CD4-positive, CD25-positive, alpha-beta regulatory T cell (primary cell): ENCODE data around the gene MED12L. TPM values are rescaled to one million over a fixed set of nuclear protein-coding genes. Genes with fewer than 3 reads are reported as not detected.

Experiments used
- ATAC-seq, 2 donors: fragments of 150-1000 bp; cut with Tn5 transposase; one replicate each; pipeline ENCODE4 v1.10.0; 2021; ENCODE audit warnings: low read depth in 2 of 2, moderate number of reproducible peaks in 2 of 2, moderate library complexity in 1 of 2
- DNase-seq, 3 donors: peaks; one replicate each; pipeline versions ENCODE4 v3.0.0 to v3.0.0-alpha.2; 2012 to 2022; ENCODE audit warnings: mixed read lengths in 1 of 3
- H3K27ac ChIP-seq: one replicate; pipeline ENCODE4 v1.7.0; 2013; ENCODE audit warnings: mild to moderate bottlenecking, low read length; ENCODE audit not compliant: insufficient read depth, poor library complexity, severe bottlenecking
- H3K27me3 ChIP-seq: one replicate; pipeline ENCODE4 v1.7.0; 2013; ENCODE audit warnings: low read length; ENCODE audit not compliant: control insufficient read depth, insufficient read depth
- H3K36me3 ChIP-seq: one replicate; pipeline ENCODE4 v1.7.0; 2013; ENCODE audit warnings: mild to moderate bottlenecking, low read length, moderate library complexity; ENCODE audit not compliant: control insufficient read depth, insufficient read depth
- H3K4me1 ChIP-seq: 2 replicates; pipeline ENCODE4 v1.7.0; 2013; ENCODE audit warnings: mild to moderate bottlenecking, low read length; ENCODE audit not compliant: insufficient read depth, control insufficient read depth, poor library complexity, severe bottlenecking
- H3K4me3 ChIP-seq: one replicate; pipeline ENCODE4 v1.7.0; 2013; ENCODE audit warnings: low read depth, mild to moderate bottlenecking, low read length, moderate library complexity
- H3K9me3 ChIP-seq, 2 experiments: 1 replicate in 1 of 2; 2 replicates in 1 of 2; pipeline ENCODE4 v1.7.0; 2013; ENCODE audit warnings: low read length in 2 of 2, mild to moderate bottlenecking in 1 of 2, moderate library complexity in 1 of 2; ENCODE audit not compliant: control insufficient read depth in 2 of 2
- H3K27ac Mint-ChIP-seq, 3 donors: one replicate each; pipeline ENCODE4 v1.8.0; 2020 to 2022; ENCODE audit warnings: mild to moderate bottlenecking in 3 of 3, mixed read lengths in 3 of 3, moderate library complexity in 2 of 3
- H3K27me3 Mint-ChIP-seq: one replicate; pipeline ENCODE4 v1.8.0; 2022; ENCODE audit warnings: mild to moderate bottlenecking, mixed read lengths
- H3K36me3 Mint-ChIP-seq: one replicate; pipeline ENCODE4 v1.8.0; 2020; ENCODE audit warnings: mixed read lengths
- H3K4me1 Mint-ChIP-seq, 4 donors: one replicate each; pipeline ENCODE4 v1.8.0; 2020 to 2022; ENCODE audit warnings: mixed read lengths in 4 of 4, mild to moderate bottlenecking in 1 of 4
- H3K4me3 Mint-ChIP-seq, 4 donors: one replicate each; pipeline ENCODE4 v1.8.0; 2020 to 2022; ENCODE audit warnings: mild to moderate bottlenecking in 4 of 4, mixed read lengths in 4 of 4, moderate library complexity in 3 of 4
- H3K9me3 Mint-ChIP-seq, 7 donors: one replicate each; pipeline ENCODE4 v1.8.0; 2020 to 2022; ENCODE audit warnings: mixed read lengths in 7 of 7, mild to moderate bottlenecking in 3 of 7, moderate library complexity in 2 of 7
- polyA plus RNA-seq, 4 donors: library from polyadenylated mRNA; unstranded; fragments of 300-500 nt; fragmentation: Illumina TruSeq; gene quantifications; one replicate each; pipeline ENCODE4 v1.2.3, GENCODE V29; 2021
- total RNA-seq: library from RNA; stranded (reverse); gene quantifications from one replicate; pipeline ENCODE4 v1.2.3, GENCODE V29; 2022

Gene MED12L
- total and polyA plus RNA-seq, 5 donors from 2014 or later, result 2.7 TPM; not detected in 4

- H3K36me3 Mint-ChIP-seq, result no peaks in the 10 kb centered on the region
Measured at GRCh38 chr3:151331696-151332095, 246.2 kb downstream of the MED12L start.

GRCh38 chr3:151345859-151346258, 260.4 kb downstream of the MED12L start:
- Mint-ChIP-seq H3K36me3 (no peaks in the 10 kb centered on the region), H3K4me3 (no peak overlapping the region), H3K27me3 (peaks cover 16% of the 10 kb centered on the region), H3K9me3 (peaks cover 0 to 3% (median 0%) of the 10 kb centered on the region in 7 donors), H3K27ac (no peak overlapping the region), H3K4me1 (peaks cover 0 to 6% (median 0%) of the 10 kb centered on the region in 4 donors)
- H3K27me3 ChIP-seq, result peaks cover 3% of the 10 kb centered on the region
- H3K9me3 ChIP-seq, result no peaks in the 10 kb centered on the region
- DNase-seq (no peak), ATAC-seq (no peak)
- H3K27ac ChIP-seq, result no peak overlapping the region
- H3K36me3 ChIP-seq, result no peaks in the 10 kb centered on the region
- H3K4me1 ChIP-seq, result no peaks in the 10 kb centered on the region
- H3K4me3 ChIP-seq, result no peak overlapping the region

More at GRCh38 chr3:151331696-151332095, 246.2 kb downstream of the MED12L start:
- H3K27me3 Mint-ChIP-seq, result peaks cover 30% of the 10 kb centered on the region
- no peak overlapping the region for H3K27ac ChIP-seq
- peaks cover 15% of the 10 kb centered on the region for H3K27me3 ChIP-seq
- H3K9me3 Mint-ChIP-seq, result peaks cover 0 to 3% (median 0%) of the 10 kb centered on the region in 7 donors
- peak overlapping the region in 1 of 3 donors; percentile 35 for H3K27ac Mint-ChIP-seq
- no peaks in the 10 kb centered on the region for H3K36me3 ChIP-seq
- no peaks in the 10 kb centered on the region for H3K4me1 ChIP-seq
- ATAC-seq (no peak), DNase-seq (no peak)
- peaks cover 0 to 2% (median 0%) of the 10 kb centered on the region in 4 donors for H3K4me1 Mint-ChIP-seq
- H3K4me3 ChIP-seq, result no peak overlapping the region
- no peaks in the 10 kb centered on the region for H3K9me3 ChIP-seq
- no peak overlapping the region for H3K4me3 Mint-ChIP-seq

GRCh38 chr3:151346292-151346691, 260.8 kb downstream of the MED12L start:
- no peaks in the 10 kb centered on the region for H3K4me1 ChIP-seq
- no peak overlapping the region for H3K4me3 ChIP-seq
- no peak overlapping the region for H3K27ac ChIP-seq
- peaks cover 16% of the 10 kb centered on the region for H3K27me3 Mint-ChIP-seq
- no peaks in the 10 kb centered on the region for H3K36me3 ChIP-seq
- peaks cover 0 to 6% (median 0%) of the 10 kb centered on the region in 4 donors for H3K4me1 Mint-ChIP-seq
- no peak for DNase-seq
- peaks cover 6% of the 10 kb centered on the region for H3K27me3 ChIP-seq
- ATAC-seq, result no peak
- H3K9me3 ChIP-seq, result no peaks in the 10 kb centered on the region
- H3K36me3 Mint-ChIP-seq, result no peaks in the 10 kb centered on the region
- H3K27ac Mint-ChIP-seq, result no peak overlapping the region
- H3K4me3 Mint-ChIP-seq, result no peak overlapping the region
- peaks cover 0 to 3% (median 0%) of the 10 kb centered on the region in 7 donors for H3K9me3 Mint-ChIP-seq

DNA sequence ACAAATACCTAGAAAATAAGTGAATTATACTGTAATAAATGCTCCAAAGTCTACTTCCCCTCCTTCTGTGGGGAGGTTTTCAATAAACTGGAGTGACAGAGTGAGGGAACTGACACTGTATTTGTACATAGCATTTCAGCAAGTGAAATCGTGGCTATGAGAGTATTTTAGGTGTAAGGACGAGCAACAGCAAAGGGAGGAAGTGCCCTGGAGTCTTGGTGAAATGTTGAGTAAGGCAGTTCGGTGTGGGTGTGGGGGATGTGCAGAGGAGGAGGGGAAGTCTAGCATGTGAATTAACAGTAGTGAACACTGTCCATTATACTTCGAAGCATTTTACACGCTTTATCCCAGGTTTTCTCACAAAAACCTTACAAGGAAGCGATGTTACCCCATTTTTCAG, 262.0 kb downstream of the MED12L start:
- Histone ChIP-seq H3K27me3 (peaks cover 10% of the 10 kb centered on the region), H3K4me3 (no peak overlapping the region), H3K36me3 (no peaks in the 10 kb centered on the region), H3K4me1 (no peaks in the 10 kb centered on the region), H3K27ac (no peak overlapping the region), H3K9me3 (no peaks in the 10 kb centered on the region)
- Mint-ChIP-seq H3K4me3 (peak overlapping the region in 1 of 4 donors; percentile 40), H3K27ac (peak overlapping the region in 1 of 3 donors; percentile 2), H3K27me3 (peaks cover 16% of the 10 kb centered on the region), H3K36me3 (no peaks in the 10 kb centered on the region), H3K4me1 (peaks cover 0 to 6% (median 0%) of the 10 kb centered on the region in 4 donors), H3K9me3 (peaks cover 0 to 3% (median 0%) of the 10 kb centered on the region in 7 donors)
- no peak for ATAC-seq
- DNase-seq, result no peak

GRCh38 chr3:151350656-151351055, 265.2 kb downstream of the MED12L start:
- no peak for ATAC-seq
- H3K4me3 ChIP-seq, result no peak overlapping the region
- no peaks in the 10 kb centered on the region for H3K9me3 ChIP-seq
- Mint-ChIP-seq H3K4me1 (peaks cover 0 to 6% (median 0%) of the 10 kb centered on the region in 4 donors), H3K36me3 (no peaks in the 10 kb centered on the region), H3K9me3 (peaks cover 0 to 3% (median 0%) of the 10 kb centered on the region in 7 donors), H3K27ac (no peak overlapping the region), H3K27me3 (peaks cover 4% of the 10 kb centered on the region), H3K4me3 (no peak overlapping the region)
- no peaks in the 10 kb centered on the region for H3K36me3 ChIP-seq
- no peaks in the 10 kb centered on the region for H3K4me1 ChIP-seq
- no peak overlapping the region for H3K27ac ChIP-seq
- no peak for DNase-seq
- H3K27me3 ChIP-seq, result peaks cover 10% of the 10 kb centered on the region

DNA sequence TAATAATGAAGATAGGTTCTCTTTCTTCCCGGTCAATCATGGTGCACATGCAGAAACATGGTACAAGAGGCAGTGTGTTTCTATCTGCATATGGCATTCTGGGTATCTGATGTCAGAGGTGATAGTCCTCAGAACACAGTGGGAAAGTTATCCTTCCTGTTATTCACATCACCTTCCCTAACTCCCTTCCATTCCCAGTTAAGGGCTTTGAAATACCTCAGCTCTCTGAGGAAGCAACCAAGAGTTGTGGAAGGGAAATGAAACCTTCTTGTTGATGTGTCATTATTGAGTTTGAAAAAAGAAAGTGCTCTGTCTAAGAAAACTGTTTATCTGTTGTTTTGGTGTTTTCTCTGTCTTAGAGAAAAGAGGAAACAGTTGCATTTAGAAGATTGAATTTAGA, 265.8 kb downstream of the MED12L start:
- H3K9me3 Mint-ChIP-seq, result peaks cover 0 to 3% (median 0%) of the 10 kb centered on the region in 7 donors
- no peak overlapping the region for H3K4me3 Mint-ChIP-seq
- no peaks in the 10 kb centered on the region for H3K36me3 Mint-ChIP-seq
- H3K36me3 ChIP-seq, result no peaks in the 10 kb centered on the region
- H3K4me3 ChIP-seq, result no peak overlapping the region
- H3K27ac ChIP-seq, result no peak overlapping the region
- no peak overlapping the region for H3K27ac Mint-ChIP-seq
- H3K27me3 ChIP-seq, result peaks cover 10% of the 10 kb centered on the region
- H3K4me1 Mint-ChIP-seq, result peaks cover 0 to 2% (median 0%) of the 10 kb centered on the region in 4 donors
- ATAC-seq (no peak), DNase-seq (no peak)
- no peaks in the 10 kb centered on the region for H3K4me1 ChIP-seq
- H3K27me3 Mint-ChIP-seq, result peaks cover 4% of the 10 kb centered on the region
- H3K9me3 ChIP-seq, result no peaks in the 10 kb centered on the region

DNA sequence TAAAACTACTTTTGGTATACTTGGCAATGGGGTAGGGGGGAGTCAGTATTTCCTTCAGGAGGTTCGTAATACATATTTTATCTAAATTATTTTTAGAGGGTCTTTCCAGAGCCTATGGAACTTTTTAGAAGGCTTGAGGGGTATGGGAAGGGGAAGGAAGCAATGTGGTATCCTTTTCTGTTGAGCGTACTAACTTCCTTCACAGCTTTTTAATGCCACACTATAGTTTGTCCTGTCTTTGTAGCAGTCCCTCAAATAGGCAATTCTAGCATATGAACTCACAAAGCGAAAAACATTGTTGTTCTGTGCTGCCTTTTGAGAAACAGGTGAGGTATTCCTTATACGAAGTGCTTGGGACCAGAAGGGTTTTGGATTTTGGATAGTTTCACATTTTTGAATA, 266.2 kb downstream of the MED12L start:
- Histone ChIP-seq H3K27me3 (peaks cover 7% of the 10 kb centered on the region), H3K36me3 (no peaks in the 10 kb centered on the region), H3K4me1 (no peaks in the 10 kb centered on the region), H3K27ac (no peak overlapping the region), H3K9me3 (no peaks in the 10 kb centered on the region), H3K4me3 (no peak overlapping the region)
- peaks cover 0 to 3% (median 0%) of the 10 kb centered on the region in 7 donors for H3K9me3 Mint-ChIP-seq
- H3K36me3 Mint-ChIP-seq, result no peaks in the 10 kb centered on the region
- no peak overlapping the region for H3K4me3 Mint-ChIP-seq
- DNase-seq (no peak), ATAC-seq (no peak)
- H3K27ac Mint-ChIP-seq, result no peak overlapping the region
- H3K27me3 Mint-ChIP-seq, result peaks cover 4% of the 10 kb centered on the region
- H3K4me1 Mint-ChIP-seq, result no peaks in the 10 kb centered on the region

DNA sequence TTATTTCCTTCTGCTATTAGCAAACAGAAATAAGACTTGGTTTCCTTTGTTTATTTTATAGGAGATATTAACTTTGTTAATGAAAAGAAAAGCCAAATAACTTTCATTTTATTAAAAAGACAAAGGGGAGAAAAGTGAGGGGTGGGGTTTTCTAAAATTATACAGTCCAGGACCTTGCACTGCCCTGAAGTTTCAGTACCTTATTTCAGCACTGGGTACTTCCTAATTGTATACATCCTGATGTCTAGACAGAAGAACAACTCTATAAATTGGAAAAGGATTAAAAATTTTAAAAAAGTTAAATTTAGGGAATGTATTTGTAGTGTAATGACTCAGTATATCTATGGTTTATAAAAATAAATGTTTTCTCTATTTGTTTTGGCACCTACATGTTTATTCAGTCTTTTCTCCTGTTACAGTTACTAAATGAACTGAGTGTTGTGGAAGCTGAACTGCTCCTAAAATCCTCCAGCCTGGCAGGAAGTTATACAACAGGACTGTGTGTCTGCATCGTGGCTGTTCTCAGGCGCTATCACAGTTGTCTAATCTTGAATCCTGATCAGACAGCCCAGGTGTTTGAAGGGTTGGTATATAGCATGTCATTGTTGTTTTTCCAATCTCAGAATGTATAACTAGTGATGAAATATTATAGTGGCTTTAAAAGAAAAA, 271.5 kb downstream of the MED12L start:
- H3K4me3 Mint-ChIP-seq, result no peak overlapping the region
- H3K36me3 Mint-ChIP-seq, result no peaks in the 10 kb centered on the region
- DNase-seq (no peak), ATAC-seq (no peak)
- peaks cover 3% of the 10 kb centered on the region for H3K27me3 ChIP-seq
- no peaks in the 10 kb centered on the region for H3K9me3 ChIP-seq
- H3K4me1 Mint-ChIP-seq, result no peaks in the 10 kb centered on the region
- H3K4me3 ChIP-seq, result no peak overlapping the region
- H3K9me3 Mint-ChIP-seq, result no peaks in the 10 kb centered on the region
- H3K4me1 ChIP-seq, result no peaks in the 10 kb centered on the region
- no peak overlapping the region for H3K27ac ChIP-seq
- no peaks in the 10 kb centered on the region for H3K36me3 ChIP-seq
- no peak overlapping the region for H3K27ac Mint-ChIP-seq
- peaks cover 4% of the 10 kb centered on the region for H3K27me3 Mint-ChIP-seq
